ENCODE data around the gene SCYGR8.

Gene SCYGR8

GRCh38 chr2:227745594-227745993 lies at the start of gene SCYGR8:
TSS of gene SCYGR8 (plus strand) at chr2:227745894. CDS start at chr2:227745894, 0 bp downstream.
- Mint-ChIP-seq H3K4me3 (no peak within 1 kb of the TSS), H3K27ac (ENCODE audit: low read depth) (no peak within 1 kb of the TSS), H3K27me3 (peaks cover 30% of the 10 kb centered on the region), H3K9me3 (no peaks in the 10 kb centered on the region), H3K36me3 (ENCODE audit: insufficient read depth) (no peaks in the 10 kb centered on the region), H3K4me1 (no peaks in the 10 kb centered on the region)
- DNase-seq (ENCODE audit: low spot score in 2 of 2) = no peak
- no peak for ATAC-seq (replicated peaks; ENCODE audit: extremely low read depth, poor library complexity, severe bottlenecking)

GRCh38 chr2:227696990-227697679 lies 48.6 kb upstream of the SCYGR8 start:
- H3K9me3 Mint-ChIP-seq = no peaks in the 10 kb centered on the region
- no peak overlapping the region for H3K27ac Mint-ChIP-seq (ENCODE audit: low read depth)
- DNase-seq (ENCODE audit: low spot score in 2 of 2) (no peak), ATAC-seq (replicated peaks; ENCODE audit: extremely low read depth, poor library complexity, severe bottlenecking) (no peak)
- peaks cover 30% of the 10 kb centered on the region for H3K27me3 Mint-ChIP-seq
- H3K36me3 Mint-ChIP-seq (ENCODE audit: insufficient read depth) = no peaks in the 10 kb centered on the region
- no peak overlapping the region for H3K4me3 Mint-ChIP-seq
- H3K4me1 Mint-ChIP-seq = no peaks in the 10 kb centered on the region

- Mint-ChIP-seq H3K4me3 (no peak overlapping the region), H3K36me3 (ENCODE audit: insufficient read depth) (no peaks in the 10 kb centered on the region), H3K27me3 (peaks cover 41% of the 10 kb centered on the region), H3K4me1 (no peaks in the 10 kb centered on the region), H3K9me3 (no peaks in the 10 kb centered on the region), H3K27ac (ENCODE audit: low read depth) (no peak overlapping the region)
- DNase-seq (ENCODE audit: low spot score in 2 of 2) (no peak), ATAC-seq (replicated peaks; ENCODE audit: extremely low read depth, poor library complexity, severe bottlenecking) (no peak)
Observed at GRCh38 chr2:227701556-227701955, 44.1 kb upstream of the SCYGR8 start.

GRCh38 chr2:227703280-227703732 lies 42.4 kb upstream of the SCYGR8 start:
- Mint-ChIP-seq H3K9me3 (no peaks in the 10 kb centered on the region), H3K36me3 (ENCODE audit: insufficient read depth) (no peaks in the 10 kb centered on the region), H3K4me3 (no peak overlapping the region), H3K4me1 (no peaks in the 10 kb centered on the region), H3K27ac (ENCODE audit: low read depth) (no peak overlapping the region), H3K27me3 (peaks cover 41% of the 10 kb centered on the region)
- DNase-seq (ENCODE audit: low spot score in 2 of 2) (no peak), ATAC-seq (replicated peaks; ENCODE audit: extremely low read depth, poor library complexity, severe bottlenecking) (no peak)

GRCh38 chr2:227703961-227704360 lies 41.7 kb upstream of the SCYGR8 start:
- no peaks in the 10 kb centered on the region for H3K4me1 Mint-ChIP-seq

GRCh38 chr2:227706859-227707258 lies 38.8 kb upstream of the SCYGR8 start:
- DNase-seq (ENCODE audit: low spot score in 2 of 2) = no peak
- Mint-ChIP-seq H3K36me3 (ENCODE audit: insufficient read depth) (no peaks in the 10 kb centered on the region), H3K27me3 (peaks cover 40% of the 10 kb centered on the region), H3K4me1 (no peaks in the 10 kb centered on the region), H3K9me3 (no peaks in the 10 kb centered on the region), H3K27ac (ENCODE audit: low read depth) (no peak overlapping the region), H3K4me3 (no peak overlapping the region)
- ATAC-seq (replicated peaks; ENCODE audit: extremely low read depth, poor library complexity, severe bottlenecking) = no peak

More at GRCh38 chr2:227703961-227704360, 41.7 kb upstream of the SCYGR8 start:
- Mint-ChIP-seq H3K9me3 (no peaks in the 10 kb centered on the region), H3K4me3 (no peak overlapping the region), H3K27me3 (peaks cover 39% of the 10 kb centered on the region), H3K36me3 (ENCODE audit: insufficient read depth) (no peaks in the 10 kb centered on the region), H3K27ac (ENCODE audit: low read depth) (no peak overlapping the region)
- DNase-seq (ENCODE audit: low spot score in 2 of 2) (no peak), ATAC-seq (replicated peaks; ENCODE audit: extremely low read depth, poor library complexity, severe bottlenecking) (no peak)

GRCh38 chr2:227707390-227707789 lies 38.3 kb upstream of the SCYGR8 start:
- no peak for DNase-seq (ENCODE audit: low spot score in 2 of 2)
- Mint-ChIP-seq H3K36me3 (ENCODE audit: insufficient read depth) (no peaks in the 10 kb centered on the region), H3K27ac (ENCODE audit: low read depth) (no peak overlapping the region), H3K4me3 (no peak overlapping the region), H3K4me1 (no peaks in the 10 kb centered on the region), H3K9me3 (no peaks in the 10 kb centered on the region), H3K27me3 (peaks cover 35% of the 10 kb centered on the region)
- no peak for ATAC-seq (replicated peaks; ENCODE audit: extremely low read depth, poor library complexity, severe bottlenecking)

GRCh38 chr2:227710986-227711385 lies 34.7 kb upstream of the SCYGR8 start:
- H3K36me3 Mint-ChIP-seq (ENCODE audit: insufficient read depth) = no peaks in the 10 kb centered on the region

GRCh38 chr2:227713291-227713690 lies 32.4 kb upstream of the SCYGR8 start:
- Mint-ChIP-seq H3K27ac (ENCODE audit: low read depth) (no peak overlapping the region), H3K4me1 (no peaks in the 10 kb centered on the region), H3K4me3 (no peak overlapping the region), H3K9me3 (no peaks in the 10 kb centered on the region), H3K36me3 (ENCODE audit: insufficient read depth) (no peaks in the 10 kb centered on the region), H3K27me3 (peaks cover 20% of the 10 kb centered on the region)
- ATAC-seq (replicated peaks; ENCODE audit: extremely low read depth, poor library complexity, severe bottlenecking) = no peak
- no peak for DNase-seq (ENCODE audit: low spot score in 2 of 2)

More at GRCh38 chr2:227710986-227711385, 34.7 kb upstream of the SCYGR8 start:
- no peak for DNase-seq (ENCODE audit: low spot score in 2 of 2)
- Mint-ChIP-seq H3K9me3 (no peaks in the 10 kb centered on the region), H3K4me3 (no peak overlapping the region), H3K27ac (ENCODE audit: low read depth) (no peak overlapping the region), H3K4me1 (no peaks in the 10 kb centered on the region), H3K27me3 (peaks cover 16% of the 10 kb centered on the region)
- no peak for ATAC-seq (replicated peaks; ENCODE audit: extremely low read depth, poor library complexity, severe bottlenecking)

- no peak overlapping the region for H3K4me3 Mint-ChIP-seq
- DNase-seq (ENCODE audit: low spot score in 2 of 2) (no peak), ATAC-seq (replicated peaks; ENCODE audit: extremely low read depth, poor library complexity, severe bottlenecking) (no peak)
- H3K27ac Mint-ChIP-seq (ENCODE audit: low read depth) = no peak overlapping the region
- H3K36me3 Mint-ChIP-seq (ENCODE audit: insufficient read depth) = no peaks in the 10 kb centered on the region
- peaks cover 19% of the 10 kb centered on the region for H3K27me3 Mint-ChIP-seq
- no peaks in the 10 kb centered on the region for H3K4me1 Mint-ChIP-seq
- H3K9me3 Mint-ChIP-seq = no peaks in the 10 kb centered on the region
Observed at GRCh38 chr2:227716501-227716900, 29.2 kb upstream of the SCYGR8 start.

GRCh38 chr2:227717687-227718567 lies 27.8 kb upstream of the SCYGR8 start, which contains the start of gene SLC19A3:
TSS of gene SLC19A3 (minus strand) at chr2:227718028. CDS start at chr2:227702318, 15,710 bp downstream.
- H3K4me1 Mint-ChIP-seq = no peaks in the 10 kb centered on the region
- no peak within 1 kb of the TSS for H3K4me3 Mint-ChIP-seq
- no peak for ATAC-seq (replicated peaks; ENCODE audit: extremely low read depth, poor library complexity, severe bottlenecking)
- H3K27ac Mint-ChIP-seq (ENCODE audit: low read depth) = no peak within 1 kb of the TSS
- no peak for DNase-seq (ENCODE audit: low spot score in 2 of 2)
- H3K27me3 Mint-ChIP-seq = peaks cover 33% of the 10 kb centered on the region
- H3K36me3 Mint-ChIP-seq (ENCODE audit: insufficient read depth) = no peaks in the 10 kb centered on the region
- H3K9me3 Mint-ChIP-seq = no peaks in the 10 kb centered on the region

- no peaks in the 10 kb centered on the region for H3K9me3 Mint-ChIP-seq
- H3K27ac Mint-ChIP-seq (ENCODE audit: low read depth) = no peak overlapping the region
- DNase-seq (ENCODE audit: low spot score in 2 of 2) (no peak), ATAC-seq (replicated peaks; ENCODE audit: extremely low read depth, poor library complexity, severe bottlenecking) (no peak)
- peaks cover 43% of the 10 kb centered on the region for H3K27me3 Mint-ChIP-seq
- H3K36me3 Mint-ChIP-seq (ENCODE audit: insufficient read depth) = no peaks in the 10 kb centered on the region
- no peak overlapping the region for H3K4me3 Mint-ChIP-seq
- no peaks in the 10 kb centered on the region for H3K4me1 Mint-ChIP-seq
Observed at GRCh38 chr2:227719641-227720040, 26.1 kb upstream of the SCYGR8 start.

GRCh38 chr2:227720680-227721079 lies 25.0 kb upstream of the SCYGR8 start:
- no peaks in the 10 kb centered on the region for H3K36me3 Mint-ChIP-seq (ENCODE audit: insufficient read depth)
- no peaks in the 10 kb centered on the region for H3K4me1 Mint-ChIP-seq
- no peak overlapping the region for H3K27ac Mint-ChIP-seq (ENCODE audit: low read depth)
- H3K27me3 Mint-ChIP-seq = peaks cover 43% of the 10 kb centered on the region
- no peak for DNase-seq (ENCODE audit: low spot score in 2 of 2)
- H3K9me3 Mint-ChIP-seq = no peaks in the 10 kb centered on the region
- H3K4me3 Mint-ChIP-seq = no peak overlapping the region
- no peak for ATAC-seq (replicated peaks; ENCODE audit: extremely low read depth, poor library complexity, severe bottlenecking)

All from central memory CD8-positive, alpha-beta T cell (primary cell).